Trophoblast cell (in vitro differentiated cells and primary cell): ENCODE results near the gene HIF1AN.

Experiments
- DNase-seq, 2 donors: peaks; one replicate each; pipeline ENCODE4 v3.0.0-alpha.2; 2016
- H2AFZ ChIP-seq: 2 replicates; pipeline ENCODE4 v1.6.1; 2013; ENCODE audit warnings: low read length, moderate library complexity, mild to moderate bottlenecking; ENCODE audit not compliant: insufficient read depth, poor library complexity
- H2AK5ac ChIP-seq: 2 replicates; pipeline ENCODE4 v1.6.1; 2013; ENCODE audit warnings: mild to moderate bottlenecking, low read length
- H2BK120ac ChIP-seq: 2 replicates; pipeline ENCODE4 v1.6.1; 2013; ENCODE audit warnings: low read length, mild to moderate bottlenecking, moderate library complexity; ENCODE audit not compliant: insufficient read depth, poor library complexity
- H2BK12ac ChIP-seq: 2 replicates; pipeline ENCODE4 v1.6.1; 2013; ENCODE audit warnings: mild to moderate bottlenecking, low read length, moderate library complexity
- H2BK5ac ChIP-seq: 2 replicates; pipeline ENCODE4 v1.6.1; 2013; ENCODE audit warnings: low read length, low read depth, moderate library complexity, mild to moderate bottlenecking; ENCODE audit not compliant: poor library complexity
- H3K14ac ChIP-seq: 2 replicates; pipeline ENCODE4 v1.6.1; 2013; ENCODE audit warnings: mild to moderate bottlenecking, low read length
- H3K18ac ChIP-seq: 2 replicates; pipeline ENCODE4 v1.6.1; 2013; ENCODE audit warnings: mild to moderate bottlenecking, low read length
- H3K23ac ChIP-seq: 2 replicates; pipeline ENCODE4 v1.6.1; 2013; ENCODE audit warnings: low read length
- H3K27ac ChIP-seq: 2 replicates; pipeline ENCODE4 v1.5.1; 2013; ENCODE audit warnings: low read depth, mild to moderate bottlenecking, inconsistent platforms, low read length, moderate library complexity
- H3K27me3 ChIP-seq: 2 replicates; pipeline ENCODE4 v1.6.1; 2013; ENCODE audit warnings: inconsistent platforms, mild to moderate bottlenecking, low read length, moderate library complexity; ENCODE audit not compliant: insufficient read depth
- H3K36me3 ChIP-seq, 2 experiments: 1 replicate in 1 of 2; 2 replicates in 1 of 2; pipeline ENCODE4 v1.6.1; 2013; ENCODE audit warnings: low read length in 2 of 2, mild to moderate bottlenecking in 2 of 2, moderate library complexity in 1 of 2; ENCODE audit not compliant: insufficient read depth in 2 of 2, control insufficient read depth in 1 of 2
- H3K4ac ChIP-seq: 2 replicates; pipeline ENCODE4 v1.6.1; 2013; ENCODE audit warnings: low read depth, mild to moderate bottlenecking, low read length, moderate library complexity
- H3K4me1 ChIP-seq, 2 experiments: 1 replicate in 1 of 2; 2 replicates in 1 of 2; pipeline ENCODE4 v1.6.1; 2013; ENCODE audit warnings: low read length in 2 of 2, mild to moderate bottlenecking in 2 of 2, moderate library complexity in 1 of 2; ENCODE audit not compliant: insufficient read depth in 2 of 2, control insufficient read depth in 1 of 2
- H3K4me2 ChIP-seq: 2 replicates; pipeline ENCODE4 v1.6.1; 2013; ENCODE audit warnings: inconsistent platforms, mild to moderate bottlenecking, low read length, moderate library complexity
- H3K4me3 ChIP-seq: 2 replicates; pipeline ENCODE4 v1.5.1; 2013; ENCODE audit warnings: mild to moderate bottlenecking, low read depth, low read length, inconsistent platforms
- H3K79me1 ChIP-seq: one replicate; pipeline ENCODE4 v1.6.1; 2013; ENCODE audit warnings: low read length
- H3K79me2 ChIP-seq: 2 replicates; pipeline ENCODE4 v1.6.1; 2013; ENCODE audit warnings: low read length, mild to moderate bottlenecking; ENCODE audit not compliant: control insufficient read depth, insufficient read depth, poor library complexity
- H3K9ac ChIP-seq: 2 replicates; pipeline ENCODE4 v1.6.1; 2013; ENCODE audit warnings: mild to moderate bottlenecking, low read length
- H3K9me3 ChIP-seq: 2 replicates; pipeline ENCODE4 v1.6.1; 2013; ENCODE audit warnings: low read depth, mild to moderate bottlenecking, control low read depth, inconsistent platforms, low read length; ENCODE audit not compliant: insufficient read depth
- H4K12ac ChIP-seq: 2 replicates; pipeline ENCODE4 v1.6.1; 2013; ENCODE audit warnings: low read depth, mild to moderate bottlenecking, low read length, moderate library complexity
- H4K8ac ChIP-seq: 2 replicates; pipeline ENCODE4 v1.6.1; 2013; ENCODE audit warnings: low read depth, mild to moderate bottlenecking, low read length, moderate library complexity
- H4K91ac ChIP-seq: one replicate; pipeline ENCODE4 v1.6.1; 2013; ENCODE audit warnings: low read depth, mild to moderate bottlenecking, low read length, moderate library complexity
- WGBS: extraction: QIAGEN DNeasy Blood & Tissue Kit; methylation state at CpG from one replicate; pipeline ENCODE4 v1.1.7; 2013; ENCODE audit warnings: missing lambda C conversion rate; ENCODE audit not compliant: insufficient read length, insufficient coverage; ENCODE audit errors: extremely low coverage; 5-methylcytosine and 5-hydroxymethylcytosine counted together

Gene HIF1AN

DNA sequence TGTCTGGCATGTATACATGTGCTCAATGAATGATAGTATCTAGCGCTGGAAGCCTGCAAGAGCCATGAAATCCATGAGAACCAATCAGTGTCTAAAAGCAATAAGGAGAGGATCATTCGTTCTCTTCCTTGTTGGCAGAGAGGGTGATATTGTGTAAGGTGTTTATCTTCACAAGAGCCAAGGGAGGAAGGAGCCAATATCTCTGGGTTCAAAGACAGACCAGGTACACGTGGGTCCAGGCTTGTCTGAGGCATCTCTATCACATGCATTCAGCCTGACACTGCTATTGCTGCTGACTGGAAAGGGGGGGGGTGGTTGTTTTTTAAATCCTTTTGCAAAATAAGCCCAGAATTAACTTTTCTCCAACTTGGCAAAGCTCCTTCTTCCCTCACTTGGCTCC, 20.1 kb upstream of the HIF1AN start:
- no peak overlapping the region for H2AFZ ChIP-seq
- peaks cover 5% of the 10 kb centered on the region for H3K27me3 ChIP-seq
- H3K79me2 ChIP-seq: no peaks in the 10 kb centered on the region
- no peak overlapping the region for H3K4me3 ChIP-seq
- H3K36me3 ChIP-seq: no peaks in the 10 kb centered on the region
- no peak overlapping the region for H4K12ac ChIP-seq
- no peak overlapping the region for H2AK5ac ChIP-seq
- WGBS: no CpG with 5 or more reads among the region's 3 CpGs
- H2BK12ac ChIP-seq: no peak overlapping the region
- H3K9me3 ChIP-seq: no peaks in the 10 kb centered on the region
- no peak overlapping the region for H3K27ac ChIP-seq
- H3K4ac ChIP-seq: no peak overlapping the region
- H3K4me2 ChIP-seq: no peak overlapping the region
- H3K23ac ChIP-seq: no peak overlapping the region
- no peak for DNase-seq
- no peak overlapping the region for H4K8ac ChIP-seq
- H3K14ac ChIP-seq: no peak overlapping the region
- H3K79me1 ChIP-seq: no peaks in the 10 kb centered on the region
- no peak overlapping the region for H3K9ac ChIP-seq
- no peak overlapping the region for H2BK5ac ChIP-seq
- H2BK120ac ChIP-seq: no peak overlapping the region
- no peak overlapping the region for H4K91ac ChIP-seq
- H3K18ac ChIP-seq: no peak overlapping the region
- H3K4me1 ChIP-seq: peaks cover 8 to 14% of the 10 kb centered on the region in 2 experiments

DNA sequence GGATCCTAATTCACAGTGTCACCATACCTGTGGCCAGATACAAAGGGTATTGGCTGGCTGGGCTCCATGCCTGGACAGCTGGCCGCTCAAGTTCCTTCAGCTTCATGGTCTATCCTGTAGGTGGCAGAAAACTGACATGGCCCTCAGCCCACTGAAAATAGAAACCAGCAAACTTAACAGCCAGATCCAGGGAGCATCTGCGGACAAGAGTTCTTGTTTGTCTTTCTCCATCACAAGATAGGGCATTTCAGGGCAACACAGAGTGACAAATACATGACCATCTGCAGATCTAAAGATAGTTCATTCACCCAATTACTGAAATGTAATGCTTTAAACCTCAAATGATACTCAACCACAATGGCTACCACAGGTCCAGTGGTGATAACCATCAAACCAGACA, 18.9 kb upstream of the HIF1AN start:
- no CpG with 5 or more reads among the region's 2 CpGs for WGBS
- Histone ChIP-seq H3K14ac (no peak overlapping the region), H2BK12ac (no peak overlapping the region), H3K4me2 (no peak overlapping the region), H3K27ac (no peak overlapping the region), H2AK5ac (no peak overlapping the region), H3K9me3 (no peaks in the 10 kb centered on the region), H3K18ac (no peak overlapping the region), H2BK5ac (no peak overlapping the region), H3K9ac (no peak overlapping the region), H3K79me2 (no peaks in the 10 kb centered on the region), H3K23ac (no peak overlapping the region), H4K12ac (no peak overlapping the region), H3K4me1 (peaks cover 5 to 11% of the 10 kb centered on the region in 2 experiments), H3K4me3 (no peak overlapping the region), H2AFZ (no peak overlapping the region), H3K79me1 (no peaks in the 10 kb centered on the region), H2BK120ac (no peak overlapping the region), H4K91ac (no peak overlapping the region), H3K27me3 (peaks cover 5% of the 10 kb centered on the region), H4K8ac (no peak overlapping the region), H3K36me3 (no peaks in the 10 kb centered on the region), H3K4ac (no peak overlapping the region)
- DNase-seq: peak in 1 of 2 donors; percentile 38

DNA sequence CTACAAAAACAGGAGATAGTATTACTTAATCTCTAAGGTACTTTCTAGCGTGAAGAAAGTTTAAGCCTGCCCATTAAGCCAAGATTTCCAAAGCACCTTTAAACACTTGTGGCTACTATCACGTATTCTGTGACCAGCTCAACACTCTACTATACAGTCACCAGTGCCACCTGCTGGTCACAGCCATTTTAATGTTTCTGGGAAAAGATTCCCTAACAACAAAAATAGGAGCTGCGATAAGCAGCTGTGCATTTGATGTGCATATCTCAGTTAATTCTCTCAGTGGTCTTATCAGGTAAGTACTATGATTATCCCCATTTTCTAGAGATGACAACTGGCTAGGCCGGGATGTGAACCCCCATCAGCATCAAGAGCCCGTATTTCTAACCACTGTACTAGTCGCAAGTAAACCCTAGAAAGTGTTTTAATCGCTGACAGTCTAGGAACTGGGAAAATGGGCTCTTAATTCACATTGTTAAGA, 16.9 kb upstream of the HIF1AN start:
- DNase-seq: peak; percentile 73 to 94
- no peak overlapping the region for H3K23ac ChIP-seq
- H2AK5ac ChIP-seq: no peak overlapping the region
- no peak overlapping the region for H2BK12ac ChIP-seq
- H3K9me3 ChIP-seq: no peaks in the 10 kb centered on the region
- no peak overlapping the region for H3K14ac ChIP-seq
- no peak overlapping the region for H2BK5ac ChIP-seq
- H3K27me3 ChIP-seq: peaks cover 5% of the 10 kb centered on the region
- H3K4ac ChIP-seq: no peak overlapping the region
- peak overlapping the region; percentile 73 for H3K4me2 ChIP-seq
- no peak overlapping the region for H3K27ac ChIP-seq
- no peak overlapping the region for H3K18ac ChIP-seq
- H3K4me1 ChIP-seq: peaks cover 5 to 11% of the 10 kb centered on the region in 2 experiments
- H3K4me3 ChIP-seq: no peak overlapping the region
- H4K12ac ChIP-seq: no peak overlapping the region
- H4K8ac ChIP-seq: no peak overlapping the region
- no peak overlapping the region for H2BK120ac ChIP-seq
- no peak overlapping the region for H4K91ac ChIP-seq
- H3K36me3 ChIP-seq: peaks cover 4 to 5% of the 10 kb centered on the region in 2 experiments
- no peak overlapping the region for H2AFZ ChIP-seq
- H3K79me2 ChIP-seq: no peaks in the 10 kb centered on the region
- H3K79me1 ChIP-seq: no peaks in the 10 kb centered on the region
- WGBS: no CpG with 5 or more reads among the region's 7 CpGs
- no peak overlapping the region for H3K9ac ChIP-seq

DNA sequence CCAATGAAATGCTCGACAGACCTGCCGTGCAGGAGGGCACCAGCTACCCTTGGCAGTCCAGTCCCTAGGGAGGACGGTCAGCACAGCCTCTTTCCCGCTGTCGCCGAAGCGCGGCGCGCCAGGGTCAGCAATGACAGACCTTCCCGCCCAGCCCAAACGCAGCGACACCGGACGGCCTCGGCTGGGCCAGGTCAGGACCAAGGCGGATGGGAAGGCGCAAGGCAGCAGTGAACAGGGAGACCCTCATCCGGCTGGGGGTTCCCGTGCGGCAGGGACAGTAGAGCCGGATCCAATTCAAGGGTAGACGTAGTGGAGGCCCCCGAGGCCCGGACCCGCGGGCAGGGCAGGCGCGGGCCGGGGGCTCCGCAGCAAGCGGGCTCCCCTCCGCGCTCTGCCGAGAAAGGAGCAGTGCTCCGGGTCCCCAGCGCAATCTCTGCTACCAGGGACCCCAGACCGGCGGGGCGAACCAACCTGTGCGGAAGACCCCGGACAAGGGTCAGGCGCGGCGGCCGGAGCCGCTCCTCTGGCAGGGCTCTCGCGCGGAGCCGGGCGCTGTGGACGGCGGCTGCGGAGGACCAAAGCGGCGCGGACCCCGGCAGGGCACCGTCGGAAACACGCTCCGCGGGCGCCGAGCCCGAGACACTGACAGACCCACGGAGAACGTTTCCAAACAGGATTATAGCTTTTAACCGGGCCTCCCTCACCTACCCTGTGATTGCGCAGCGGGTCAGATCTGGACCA, 16.3 kb upstream of the HIF1AN start, which contains the start of gene SEC31B:
SEC31B (minus strand) TSS at position 551 of the 741 bp plus-strand sequence. CDS start 2,909 bp downstream, outside the sequence.
- peak in 1 of 2 donors; percentile 33 for DNase-seq
- H3K14ac ChIP-seq: peak within 1 kb of the TSS; percentile 40
- no peak within 1 kb of the TSS for H3K23ac ChIP-seq
- H3K4me1 ChIP-seq: peaks cover 5 to 11% of the 10 kb centered on the region in 2 experiments
- peak within 1 kb of the TSS; percentile 62 for H3K4me3 ChIP-seq
- H4K91ac ChIP-seq: no peak within 1 kb of the TSS
- no peaks in the 10 kb centered on the region for H3K79me2 ChIP-seq
- H3K9me3 ChIP-seq: no peaks in the 10 kb centered on the region
- WGBS: no CpG with 5 or more reads among the region's 72 CpGs
- no peak within 1 kb of the TSS for H3K18ac ChIP-seq
- H3K4me2 ChIP-seq: peak within 1 kb of the TSS; percentile 73
- peak within 1 kb of the TSS; percentile 7 for H3K9ac ChIP-seq
- no peak within 1 kb of the TSS for H2BK5ac ChIP-seq
- H2BK12ac ChIP-seq: no peak within 1 kb of the TSS
- peak within 1 kb of the TSS; percentile 37 for H4K12ac ChIP-seq
- H3K27me3 ChIP-seq: peaks cover 5% of the 10 kb centered on the region
- peak within 1 kb of the TSS; percentile 49 for H4K8ac ChIP-seq
- H2AK5ac ChIP-seq: no peak within 1 kb of the TSS
- H2BK120ac ChIP-seq: no peak within 1 kb of the TSS
- no peak within 1 kb of the TSS for H3K4ac ChIP-seq
- no peaks in the 10 kb centered on the region for H3K79me1 ChIP-seq
- H3K36me3 ChIP-seq: peaks cover 9 to 11% of the 10 kb centered on the region in 2 experiments
- no peak within 1 kb of the TSS for H3K27ac ChIP-seq
- peak within 1 kb of the TSS; percentile 64 for H2AFZ ChIP-seq
